RPMI8226 (cell line): ENCODE measurements around the gene AGAP1.

Source experiments
- DNase-seq: peaks from one replicate; pipeline ENCODE4 v3.0.0-alpha.2; 2015

AGAP1 gene

GRCh38 chr2:235697041-235697440 lies 203.2 kb downstream of the AGAP1 start:
- DNase-seq = no peak

GRCh38 chr2:235698028-235698427 lies 204.2 kb downstream of the AGAP1 start:
- peak; percentile 81 for DNase-seq

- peak; percentile 51 for DNase-seq
Measured at GRCh38 chr2:235698491-235698890, 204.6 kb downstream of the AGAP1 start.

- DNase-seq = no peak
Measured at GRCh38 chr2:235699576-235699975, 205.7 kb downstream of the AGAP1 start.

GRCh38 chr2:235701206-235701981 lies 207.6 kb downstream of the AGAP1 start:
- DNase-seq = no peak

- no peak for DNase-seq
Measured at GRCh38 chr2:235702186-235702585, 208.3 kb downstream of the AGAP1 start.

GRCh38 chr2:235703711-235704295 lies 210.0 kb downstream of the AGAP1 start:
- no peak for DNase-seq

GRCh38 chr2:235705296-235705695 lies 211.5 kb downstream of the AGAP1 start:
- no peak for DNase-seq

GRCh38 chr2:235706506-235706905 lies 212.7 kb downstream of the AGAP1 start:
- DNase-seq = no peak

- no peak for DNase-seq
Measured at GRCh38 chr2:235707411-235708096, 213.7 kb downstream of the AGAP1 start.

- no peak for DNase-seq
Measured at GRCh38 chr2:235709124-235709813, 215.4 kb downstream of the AGAP1 start.

GRCh38 chr2:235709969-235710879 lies 216.4 kb downstream of the AGAP1 start:
- DNase-seq = no peak

GRCh38 chr2:235710933-235711332 lies 217.1 kb downstream of the AGAP1 start:
- DNase-seq = no peak

- DNase-seq = no peak
Measured at GRCh38 chr2:235711527-235711926, 217.7 kb downstream of the AGAP1 start.

- DNase-seq = no peak
Measured at GRCh38 chr2:235712176-235712575, 218.3 kb downstream of the AGAP1 start.

- no peak for DNase-seq
Measured at GRCh38 chr2:235713189-235713588, 219.3 kb downstream of the AGAP1 start.

GRCh38 chr2:235715601-235716000 lies 221.8 kb downstream of the AGAP1 start:
- DNase-seq = no peak

GRCh38 chr2:235716875-235717496 lies 223.1 kb downstream of the AGAP1 start:
- DNase-seq = no peak

GRCh38 chr2:235719146-235719942 lies 225.5 kb downstream of the AGAP1 start:
- no peak for DNase-seq

- DNase-seq = no peak
Measured at GRCh38 chr2:235721625-235722024, 227.8 kb downstream of the AGAP1 start.

- DNase-seq = no peak
Measured at GRCh38 chr2:235722869-235723268, 229.0 kb downstream of the AGAP1 start.
